NB4 (cell line): Measurements from ENCODE around the gene ANAPC1.
"Not testable (repeated sequence)": the region's sequence is repeated elsewhere in the genome, so short reads cannot be mapped to it uniquely, and the experiment has no call there.

Experiments used
- DNase-seq: peaks from one replicate; pipeline ENCODE4 v3.0.0; 2010; ENCODE audit warnings: low read depth
- H3K4me3 ChIP-seq: one replicate; pipeline ENCODE4 v1.5.1; 2011; ENCODE audit warnings: mild to moderate bottlenecking, low read depth, low read length, moderate library complexity
- CTCF ChIP-seq: IDR thresholded peaks from one replicate; pipeline ENCODE4 v1.5.1; 2012; ENCODE audit warnings: low read depth, low read length
- MAX ChIP-seq: IDR thresholded peaks from 2 replicates; pipeline ENCODE4 v1.6.1; 2011; ENCODE audit warnings: low read depth, low read length
- MYC ChIP-seq: IDR thresholded peaks from 2 replicates; pipeline ENCODE4 v1.6.1; 2011; ENCODE audit warnings: low read depth, low read length
- POLR2A ChIP-seq: IDR thresholded peaks from 2 replicates; pipeline ENCODE4 v1.6.1; 2011; ENCODE audit warnings: mild to moderate bottlenecking; ENCODE audit not compliant: insufficient read length; ENCODE audit errors: extremely low read depth

ANAPC1 gene

GRCh38 chr2:111884592-111884964 is 585 bp upstream of the ANAPC1 start:
- TF ChIP-seq MYC (no peak), MAX (no peak), POLR2A (no peak), CTCF (no peak)

GRCh38 chr2:111872806-111873205 is 11.2 kb downstream of the ANAPC1 start:
- not testable (repeated sequence) for DNase-seq, H3K4me3 ChIP-seq

More at GRCh38 chr2:111884592-111884964, 585 bp upstream of the ANAPC1 start:
- H3K4me3 ChIP-seq, result peak overlapping the region; percentile 99
- DNase-seq, result no peak

GRCh38 chr2:111865124-111865523 is 18.9 kb downstream of the ANAPC1 start:
- not testable (repeated sequence) for H3K4me3 ChIP-seq, DNase-seq

GRCh38 chr2:111860005-111860404 is 24.0 kb downstream of the ANAPC1 start:
- not testable (repeated sequence) for H3K4me3 ChIP-seq, DNase-seq

GRCh38 chr2:111852544-111852943 is 31.4 kb downstream of the ANAPC1 start:
- not testable (repeated sequence) for H3K4me3 ChIP-seq, DNase-seq

- peak; percentile 25 for DNase-seq
- peak; percentile 44 for TF ChIP-seq CTCF
- H3K4me3 ChIP-seq, result not testable (repeated sequence)
Observed at GRCh38 chr2:111850646-111851045, 33.3 kb downstream of the ANAPC1 start.

- DNase-seq, H3K4me3 ChIP-seq: not testable (repeated sequence)
Observed at GRCh38 chr2:111839625-111840282, 44.2 kb downstream of the ANAPC1 start.

- H3K4me3 ChIP-seq, DNase-seq: not testable (repeated sequence)
Observed at GRCh38 chr2:111838992-111839391, 45.0 kb downstream of the ANAPC1 start.

- DNase-seq, H3K4me3 ChIP-seq: not testable (repeated sequence)
Observed at GRCh38 chr2:111834221-111834620, 49.8 kb downstream of the ANAPC1 start.

- not testable (repeated sequence) for DNase-seq, H3K4me3 ChIP-seq
Observed at GRCh38 chr2:111830479-111830878, 53.5 kb downstream of the ANAPC1 start.

GRCh38 chr2:111828217-111828766 is 55.7 kb downstream of the ANAPC1 start:
- not testable (repeated sequence) for DNase-seq, H3K4me3 ChIP-seq

- H3K4me3 ChIP-seq, DNase-seq: not testable (repeated sequence)
Observed at GRCh38 chr2:111812970-111813622, 70.9 kb downstream of the ANAPC1 start.

- H3K4me3 ChIP-seq, DNase-seq: not testable (repeated sequence)
Observed at GRCh38 chr2:111790633-111791032, 93.4 kb downstream of the ANAPC1 start.

- DNase-seq, H3K4me3 ChIP-seq: not testable (repeated sequence)
Observed at GRCh38 chr2:111784081-111784480, 99.9 kb downstream of the ANAPC1 start.

- DNase-seq, result not testable (repeated sequence)
Observed at GRCh38 chr2:111782195-111782594, 101.8 kb downstream of the ANAPC1 start.

GRCh38 chr2:111781443-111782094 is 102.4 kb downstream of the ANAPC1 start:
- not testable (repeated sequence) for H3K4me3 ChIP-seq, DNase-seq

More at GRCh38 chr2:111782195-111782594, 101.8 kb downstream of the ANAPC1 start:
- not testable (repeated sequence) for H3K4me3 ChIP-seq
